SK-N-SH (cell line): Measurements from ENCODE around the gene SPAG9. TPM values are rescaled to one million over a fixed set of nuclear protein-coding genes. Genes with fewer than 3 reads are reported as not detected.

ENCODE experiments used
- CTCF ChIA-PET: fragments of 300-600, 350-600 bp; formaldehyde crosslinking; extraction: SDS; loops from one replicate; lab custom pipeline; 2021; lab: Yijun Ruan, JAX
- POLR2A ChIA-PET: fragments of 350-600 bp; sonication (Branson Sonifier 250); formaldehyde crosslinking; extraction: SDS; loops from one replicate; lab custom pipeline; 2020; ENCODE audit warnings: antibody characterized with exemption, inconsistent platforms; lab: Yijun Ruan, JAX
- DNase-seq: peaks from one replicate; pipeline ENCODE4 v3.0.0; 2012
- H2AFZ ChIP-seq: fragments of 200-600 bp; sonication (generic); 2 replicates; pipeline ENCODE4 v1.8.1; 2016; ENCODE audit warnings: antibody characterized with exemption, mild to moderate bottlenecking, low read depth
- H3F3A ChIP-seq: fragments of 200-600 bp; sonication (generic); replicated peaks from 2 replicates; pipeline ENCODE3; 2016; ENCODE audit warnings: antibody characterized with exemption, mild to moderate bottlenecking; ENCODE audit not compliant: insufficient read depth
- H3K27ac ChIP-seq, 2 experiments: fragments of 200-500 bp in 1 of 2; fragments of 200-600 bp in 1 of 2; sonication (Bioruptor generic) in 1 of 2; sonication (generic), shearing (Covaris generic) in 1 of 2; 2 replicates each; pipeline versions ENCODE4 v1.5.1 to v1.6.1; 2014 to 2016; ENCODE audit warnings: low read depth in 2 of 2, inconsistent platforms in 1 of 2, low read length in 1 of 2, mild to moderate bottlenecking in 1 of 2, mixed read lengths in 1 of 2
- H3K27me3 ChIP-seq: fragments of 200-600 bp; sonication (generic), shearing (Covaris generic); 2 replicates; pipeline ENCODE4 v1.6.1; 2016; ENCODE audit warnings: mixed run types; ENCODE audit not compliant: insufficient read depth
- H3K36me3 ChIP-seq, 2 experiments: fragments of 200-500 bp in 1 of 2; fragments of 200-600 bp in 1 of 2; sonication (Bioruptor generic) in 1 of 2; sonication (generic) in 1 of 2; replicated peaks in 1 of 2; 2 replicates each; pipeline versions ENCODE3 to v1.5.1; 2014 to 2016; ENCODE audit warnings: low read length in 1 of 2, mild to moderate bottlenecking in 1 of 2; ENCODE audit not compliant: insufficient read depth in 2 of 2, control insufficient read depth in 1 of 2
- H3K4me1 ChIP-seq, 2 experiments: fragments of 200-500 bp in 1 of 2; fragments of 200-600 bp in 1 of 2; sonication (Bioruptor generic) in 1 of 2; sonication (generic), shearing (Covaris generic) in 1 of 2; 2 replicates each; pipeline versions ENCODE4 v1.5.1 to v1.6.1; 2014 to 2016; ENCODE audit warnings: low read depth in 1 of 2, low read length in 1 of 2, mixed run types in 1 of 2; ENCODE audit not compliant: insufficient read depth in 2 of 2, control insufficient read depth in 1 of 2
- H3K4me2 ChIP-seq: fragments of 200-600 bp; sonication (generic), shearing (Covaris generic); 2 replicates; pipeline ENCODE4 v1.6.1; 2017; ENCODE audit warnings: mixed run types
- H3K4me3 ChIP-seq, 2 experiments: fragments of 200-500 bp in 1 of 2; fragments of 200-600 bp in 1 of 2; sonication (Bioruptor generic) in 1 of 2; sonication (generic), shearing (Covaris generic) in 1 of 2; 2 replicates each; pipeline versions ENCODE4 v1.5.1 to v1.8.1; 2014 to 2016; ENCODE audit warnings: low read depth in 2 of 2, inconsistent platforms in 1 of 2, low read length in 1 of 2, mild to moderate bottlenecking in 1 of 2, mixed read lengths in 1 of 2, moderate library complexity in 1 of 2
- H3K79me2 ChIP-seq: fragments of 200-600 bp; sonication (generic); 2 replicates; pipeline ENCODE4 v1.8.1; 2017; ENCODE audit warnings: mild to moderate bottlenecking; ENCODE audit not compliant: insufficient read depth
- H3K9ac ChIP-seq: fragments of 200-600 bp; sonication (generic); 2 replicates; pipeline ENCODE4 v1.6.1; 2017; ENCODE audit warnings: mixed run types
- H3K9me2 ChIP-seq: fragments of 200-600 bp; sonication (generic); 2 replicates; pipeline ENCODE4 v1.6.1; 2017; ENCODE audit warnings: mixed run types
- H3K9me3 ChIP-seq: fragments of 200-600 bp; sonication (generic); 2 replicates; pipeline ENCODE4 v1.6.1; 2017; ENCODE audit warnings: mixed run types, mild to moderate bottlenecking, moderate library complexity
- H4K20me1 ChIP-seq: fragments of 200-600 bp; sonication (generic); 2 replicates; pipeline ENCODE4 v1.6.1; 2017; ENCODE audit warnings: mild to moderate bottlenecking, mixed run types; ENCODE audit not compliant: insufficient read depth
- ELF1 ChIP-seq: IDR thresholded peaks from 2 replicates; pipeline ENCODE4 v1.4.0; 2012
- EZH2phosphoT487 ChIP-seq: fragments of 200-600 bp; sonication (generic); IDR thresholded peaks from 2 replicates; pipeline ENCODE4 v1.6.1; 2017; ENCODE audit warnings: low read depth, mixed run types, mild to moderate bottlenecking, antibody characterized with exemption, moderate library complexity, borderline replicate concordance
- FOSL2 ChIP-seq: IDR thresholded peaks from 2 replicates; pipeline ENCODE4 v1.4.0; 2012; ENCODE audit warnings: low read depth, mild to moderate bottlenecking, moderate library complexity, borderline replicate concordance
- FOXJ3 ChIP-seq: sonication (generic); formaldehyde crosslinking; IDR thresholded peaks from 2 replicates; pipeline ENCODE4 v1.5.1; 2020; ENCODE audit warnings: mild to moderate bottlenecking, missing genetic modification reagents
- MAX ChIP-seq: IDR thresholded peaks from 2 replicates; pipeline ENCODE4 v1.4.0; 2012; ENCODE audit warnings: low read depth
- NFIC ChIP-seq: IDR thresholded peaks from 2 replicates; pipeline ENCODE4 v1.4.0; 2012; ENCODE audit warnings: borderline replicate concordance
- NRF1 ChIP-seq: IDR thresholded peaks from 2 replicates; pipeline ENCODE4 v1.6.1; 2012; ENCODE audit warnings: low read depth, mild to moderate bottlenecking, low read length
- PBX3 ChIP-seq: IDR thresholded peaks from 2 replicates; pipeline ENCODE4; 2012
- RCOR1 ChIP-seq: fragments of 150-350 bp; IDR thresholded peaks from 2 replicates; pipeline ENCODE4 v1.6.1; 2017; ENCODE audit warnings: antibody characterized with exemption, low read length
- REST ChIP-seq: IDR thresholded peaks from 2 replicates; pipeline ENCODE4 v1.6.1; 2012; ENCODE audit warnings: mild to moderate bottlenecking, low read depth, low read length, moderate library complexity
- SIN3A ChIP-seq: IDR thresholded peaks from 2 replicates; pipeline ENCODE4 v1.6.1; 2012; ENCODE audit warnings: low read depth, mild to moderate bottlenecking, low read length, moderate library complexity, borderline replicate concordance
- SMC3 ChIP-seq: IDR thresholded peaks from 2 replicates; pipeline ENCODE4 v1.6.1; 2012; ENCODE audit warnings: low read depth, low read length, improper control_type of control experiment
- TAF1 ChIP-seq: IDR thresholded peaks from 2 replicates; pipeline ENCODE4 v1.6.1; 2012; ENCODE audit warnings: low read depth, mild to moderate bottlenecking, low read length, moderate library complexity, borderline replicate concordance
- WGBS: methylation state at CpG from one replicate; pipeline ENCODE4 v1.1.6; 2017; ENCODE audit warnings: low lambda C conversion rate; 5-methylcytosine and 5-hydroxymethylcytosine counted together
- polyA plus RNA-seq, 3 experiments: library from polyadenylated mRNA; depleted of rRNA; stranded (reverse); fragments of >200 nt; gene quantifications; 2 replicates each; pipeline ENCODE4 v1.2.3, GENCODE V29; 2012
- TF ChIP-seq, protein P1 (sequence below): fragments of 150-350 bp; IDR thresholded peaks from 2 replicates; pipeline ENCODE4 v1.6.1; 2016; ENCODE audit warnings: mild to moderate bottlenecking, low read depth, low read length
- TF ChIP-seq, protein P2 (sequence below): fragments of 200-600 bp; sonication (generic); IDR thresholded peaks from 2 replicates; pipeline ENCODE4 v1.6.1; 2017; ENCODE audit warnings: antibody characterized with exemption, mild to moderate bottlenecking, moderate library complexity
- TF ChIP-seq, protein P3 (sequence below): IDR thresholded peaks from 2 replicates; pipeline ENCODE4 v1.4.0; 2012; ENCODE audit warnings: low read depth, borderline replicate concordance

SPAG9 gene
- polyA plus RNA-seq, 1 of the 3 experiments (the other 2 are of a cell fraction) = 32.1 TPM

- DNase-seq = no peak
- H3K9ac ChIP-seq = no peak overlapping the region
- no peak overlapping the region for H3K4me3 ChIP-seq
- POLR2A ChIA-PET = interaction anchor here (1.2 kb wide), 1 partner anchor 184 kb away, joined by 4 read pairs; the partner anchor contains the start of gene TOB1
- peaks cover 22 to 26% of the 10 kb centered on the region in 2 experiments; a peak in 3 of 4 replicates for H3K4me1 ChIP-seq
- H3K27ac ChIP-seq = peak overlapping the region in 1 of 2 experiments; percentile 2; a peak in 1 of 4 replicates
- CTCF ChIA-PET = interaction anchor here (0.7 to 2.6 kb wide), 3 partner anchors 10 to 50 kb away, joined by 3 to 9 read pairs (median 3); no protein-coding TSS in a partner anchor
- H4K20me1 ChIP-seq = no peaks in the 10 kb centered on the region
- H3K27me3 ChIP-seq = no peaks in the 10 kb centered on the region
- H2AFZ ChIP-seq = no peak overlapping the region
- H3K9me3 ChIP-seq = no peaks in the 10 kb centered on the region
- TF ChIP-seq FOXJ3 = no peak
- TF ChIP-seq REST = no peak
- TF ChIP-seq PBX3 = no peak
- TF ChIP-seq TAF1 = no peak
- no peak for TF ChIP-seq EZH2phosphoT487
- TF ChIP-seq FOSL2 = no peak
- TF ChIP-seq NFIC = no peak
- TF ChIP-seq, protein P1, sequence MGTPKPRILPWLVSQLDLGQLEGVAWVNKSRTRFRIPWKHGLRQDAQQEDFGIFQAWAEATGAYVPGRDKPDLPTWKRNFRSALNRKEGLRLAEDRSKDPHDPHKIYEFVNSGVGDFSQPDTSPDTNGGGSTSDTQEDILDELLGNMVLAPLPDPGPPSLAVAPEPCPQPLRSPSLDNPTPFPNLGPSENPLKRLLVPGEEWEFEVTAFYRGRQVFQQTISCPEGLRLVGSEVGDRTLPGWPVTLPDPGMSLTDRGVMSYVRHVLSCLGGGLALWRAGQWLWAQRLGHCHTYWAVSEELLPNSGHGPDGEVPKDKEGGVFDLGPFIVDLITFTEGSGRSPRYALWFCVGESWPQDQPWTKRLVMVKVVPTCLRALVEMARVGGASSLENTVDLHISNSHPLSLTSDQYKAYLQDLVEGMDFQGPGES = no peak
- TF ChIP-seq, protein P2, sequence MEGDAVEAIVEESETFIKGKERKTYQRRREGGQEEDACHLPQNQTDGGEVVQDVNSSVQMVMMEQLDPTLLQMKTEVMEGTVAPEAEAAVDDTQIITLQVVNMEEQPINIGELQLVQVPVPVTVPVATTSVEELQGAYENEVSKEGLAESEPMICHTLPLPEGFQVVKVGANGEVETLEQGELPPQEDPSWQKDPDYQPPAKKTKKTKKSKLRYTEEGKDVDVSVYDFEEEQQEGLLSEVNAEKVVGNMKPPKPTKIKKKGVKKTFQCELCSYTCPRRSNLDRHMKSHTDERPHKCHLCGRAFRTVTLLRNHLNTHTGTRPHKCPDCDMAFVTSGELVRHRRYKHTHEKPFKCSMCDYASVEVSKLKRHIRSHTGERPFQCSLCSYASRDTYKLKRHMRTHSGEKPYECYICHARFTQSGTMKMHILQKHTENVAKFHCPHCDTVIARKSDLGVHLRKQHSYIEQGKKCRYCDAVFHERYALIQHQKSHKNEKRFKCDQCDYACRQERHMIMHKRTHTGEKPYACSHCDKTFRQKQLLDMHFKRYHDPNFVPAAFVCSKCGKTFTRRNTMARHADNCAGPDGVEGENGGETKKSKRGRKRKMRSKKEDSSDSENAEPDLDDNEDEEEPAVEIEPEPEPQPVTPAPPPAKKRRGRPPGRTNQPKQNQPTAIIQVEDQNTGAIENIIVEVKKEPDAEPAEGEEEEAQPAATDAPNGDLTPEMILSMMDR = no peak
- TF ChIP-seq, protein P3, sequence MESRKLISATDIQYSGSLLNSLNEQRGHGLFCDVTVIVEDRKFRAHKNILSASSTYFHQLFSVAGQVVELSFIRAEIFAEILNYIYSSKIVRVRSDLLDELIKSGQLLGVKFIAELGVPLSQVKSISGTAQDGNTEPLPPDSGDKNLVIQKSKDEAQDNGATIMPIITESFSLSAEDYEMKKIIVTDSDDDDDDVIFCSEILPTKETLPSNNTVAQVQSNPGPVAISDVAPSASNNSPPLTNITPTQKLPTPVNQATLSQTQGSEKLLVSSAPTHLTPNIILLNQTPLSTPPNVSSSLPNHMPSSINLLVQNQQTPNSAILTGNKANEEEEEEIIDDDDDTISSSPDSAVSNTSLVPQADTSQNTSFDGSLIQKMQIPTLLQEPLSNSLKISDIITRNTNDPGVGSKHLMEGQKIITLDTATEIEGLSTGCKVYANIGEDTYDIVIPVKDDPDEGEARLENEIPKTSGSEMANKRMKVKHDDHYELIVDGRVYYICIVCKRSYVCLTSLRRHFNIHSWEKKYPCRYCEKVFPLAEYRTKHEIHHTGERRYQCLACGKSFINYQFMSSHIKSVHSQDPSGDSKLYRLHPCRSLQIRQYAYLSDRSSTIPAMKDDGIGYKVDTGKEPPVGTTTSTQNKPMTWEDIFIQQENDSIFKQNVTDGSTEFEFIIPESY = no peak
- no peak for TF ChIP-seq NRF1
- TF ChIP-seq SIN3A = no peak
- TF ChIP-seq SMC3 = no peak
- no peak for TF ChIP-seq MAX
- no peak for TF ChIP-seq RCOR1
- TF ChIP-seq ELF1 = no peak
- H3K9me2 ChIP-seq = no peaks in the 10 kb centered on the region
- H3K79me2 ChIP-seq = peaks cover 87% of the 10 kb centered on the region
- peaks cover 35% of the 10 kb centered on the region for H3F3A ChIP-seq
- WGBS = 97% methylated on average over 3 of the region's 3 CpGs
- H3K4me2 ChIP-seq = no peak overlapping the region
- peaks cover 0 to 8% of the 10 kb centered on the region in 2 experiments for H3K36me3 ChIP-seq
Observed at GRCh38 chr17:51050291-51051033, 70.2 kb downstream of the SPAG9 start.
